Right forelimb (tissue), 1 donor: ENCODE data around the gene ZFHX3.

Experiments
- DNase-seq: peaks from one replicate; pipeline ENCODE4 v3.0.0-alpha.2; 2018

The ZFHX3 gene

GRCh38 chr16:72862090-72862489, 185.8 kb downstream of the ZFHX3 start:
- DNase-seq: no peak

GRCh38 chr16:72860726-72861562, 187.0 kb downstream of the ZFHX3 start:
- peak; percentile 34 for DNase-seq

GRCh38 chr16:72859581-72859980, 188.3 kb downstream of the ZFHX3 start:
- DNase-seq: peak; percentile 39

GRCh38 chr16:72858665-72859493, 189.0 kb downstream of the ZFHX3 start:
- DNase-seq: peak; percentile 43

- no peak for DNase-seq
Measured at GRCh38 chr16:72857834-72858664, 189.9 kb downstream of the ZFHX3 start.

GRCh38 chr16:72856797-72857196, 191.1 kb downstream of the ZFHX3 start:
- DNase-seq: no peak

- DNase-seq: no peak
Measured at GRCh38 chr16:72854267-72854959, 193.5 kb downstream of the ZFHX3 start.

GRCh38 chr16:72853575-72854266, 194.2 kb downstream of the ZFHX3 start:
- DNase-seq: no peak

GRCh38 chr16:72852421-72852820, 195.5 kb downstream of the ZFHX3 start:
- no peak for DNase-seq

- peak; percentile 61 for DNase-seq
Measured at GRCh38 chr16:72850853-72851252, 197.1 kb downstream of the ZFHX3 start.

- DNase-seq: no peak
Measured at GRCh38 chr16:72850021-72850420, 197.9 kb downstream of the ZFHX3 start.

- peak; percentile 91 for DNase-seq
Measured at GRCh38 chr16:72848759-72849664, 198.9 kb downstream of the ZFHX3 start.

GRCh38 chr16:72848028-72848400, 199.9 kb downstream of the ZFHX3 start:
- DNase-seq: no peak

GRCh38 chr16:72847187-72848027, 200.5 kb downstream of the ZFHX3 start:
- no peak for DNase-seq

- DNase-seq: no peak
Measured at GRCh38 chr16:72846594-72846993, 201.3 kb downstream of the ZFHX3 start.

GRCh38 chr16:72845322-72846020, 202.5 kb downstream of the ZFHX3 start:
- no peak for DNase-seq

- DNase-seq: no peak
Measured at GRCh38 chr16:72844225-72844920, 203.6 kb downstream of the ZFHX3 start.

GRCh38 chr16:72841506-72841905, 206.4 kb downstream of the ZFHX3 start:
- DNase-seq: no peak
